EL (cell line): ENCODE results near the gene HDGFL3.
"Not testable (repeated sequence)": the region's sequence is repeated elsewhere in the genome, so short reads cannot be mapped to it uniquely, and the experiment has no call there.

ENCODE experiments used
- DNase-seq: peaks from one replicate; pipeline ENCODE4 v3.0.0-alpha.2; 2016

HDGFL3 gene

GRCh38 chr15:83192742-83193141 lies 14.9 kb downstream of the HDGFL3 start:
- no peak for DNase-seq

DNA sequence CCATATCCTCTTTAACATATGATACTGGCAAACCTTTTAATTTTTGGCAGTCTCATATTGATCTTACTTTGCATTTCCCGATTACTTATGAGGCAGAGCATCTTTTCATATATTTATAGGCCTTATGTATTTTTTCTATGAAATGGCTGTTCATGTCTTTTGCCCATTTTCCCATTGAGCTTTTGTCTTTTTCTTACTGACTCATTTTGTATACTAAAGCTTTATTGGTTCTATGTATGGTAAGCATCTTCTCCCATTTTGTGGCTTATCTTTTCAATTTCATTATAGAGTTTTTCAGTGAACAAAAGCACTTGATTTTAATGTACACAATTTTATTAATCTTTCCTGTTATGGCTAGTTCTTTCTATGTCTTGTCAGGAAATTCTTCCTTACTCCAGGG lies 17.2 kb downstream of the HDGFL3 start:
- DNase-seq = no peak

DNA sequence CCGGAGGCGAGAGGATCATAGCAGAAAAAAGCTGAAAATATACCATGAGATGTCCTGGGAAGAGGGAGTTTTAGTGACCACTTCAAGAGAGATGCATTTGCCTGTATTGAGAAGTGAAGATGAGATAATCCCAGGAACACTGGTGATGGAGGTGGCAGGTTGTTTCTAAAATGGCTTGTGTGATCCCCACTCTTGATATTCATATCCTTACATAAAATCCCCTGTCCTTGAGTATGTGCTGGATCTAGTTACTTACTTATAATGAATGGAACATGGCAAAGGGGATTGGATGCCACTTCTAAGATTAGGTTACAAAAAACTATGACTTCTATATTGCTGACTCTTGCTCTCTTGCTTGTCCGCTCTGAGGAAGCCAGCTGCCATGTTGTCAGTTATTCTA lies 22.1 kb downstream of the HDGFL3 start:
- DNase-seq = no peak

- DNase-seq = no peak
These were observed 28.7 kb downstream of the HDGFL3 start for GRCh38 chr15:83178869-83179325.

- no peak for DNase-seq
These were observed 29.2 kb downstream of the HDGFL3 start for GRCh38 chr15:83178390-83178789.

DNA sequence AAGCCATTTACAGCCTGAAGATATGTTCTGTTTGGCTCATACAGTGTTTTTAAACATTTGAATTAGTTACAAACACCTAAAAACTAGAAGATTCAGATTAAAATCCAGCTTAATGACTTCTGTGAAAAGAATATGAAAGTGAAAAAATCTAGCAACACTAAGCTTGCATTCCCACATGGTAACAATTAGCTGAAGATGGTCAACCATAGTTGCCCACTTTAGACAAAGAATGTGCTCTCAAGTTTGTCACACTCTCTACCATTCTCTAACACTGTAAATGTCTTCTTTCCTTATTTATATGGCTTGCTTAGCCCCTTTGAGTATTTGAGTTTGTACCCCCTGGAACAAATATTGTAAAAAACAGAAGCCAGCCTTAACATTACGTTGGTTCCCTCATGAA lies 32.7 kb downstream of the HDGFL3 start:
- no peak for DNase-seq

- DNase-seq = peak; percentile 53
These were observed 37.0 kb downstream of the HDGFL3 start for GRCh38 chr15:83170474-83171165.

GRCh38 chr15:83169576-83169975 lies 38.0 kb downstream of the HDGFL3 start:
- DNase-seq = not testable (repeated sequence)

DNA sequence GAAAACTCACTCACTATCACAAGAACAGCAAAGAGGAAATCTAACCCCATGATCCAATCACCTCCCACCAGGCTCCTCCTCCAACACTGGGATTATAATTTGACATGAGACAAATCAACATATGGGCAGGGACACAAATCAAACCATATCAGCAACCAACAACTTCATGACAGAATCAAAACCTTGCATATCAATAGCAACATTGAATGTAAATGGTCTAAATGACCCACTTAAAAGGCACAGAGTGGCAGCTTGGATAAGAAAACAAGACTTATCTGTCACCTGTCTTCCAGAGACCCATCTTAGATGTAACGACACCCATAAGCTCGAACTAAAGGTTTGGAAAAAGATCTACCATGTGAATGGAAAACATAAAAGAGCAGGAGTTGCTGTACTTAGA lies 40.8 kb downstream of the HDGFL3 start:
- no peak for DNase-seq

DNA sequence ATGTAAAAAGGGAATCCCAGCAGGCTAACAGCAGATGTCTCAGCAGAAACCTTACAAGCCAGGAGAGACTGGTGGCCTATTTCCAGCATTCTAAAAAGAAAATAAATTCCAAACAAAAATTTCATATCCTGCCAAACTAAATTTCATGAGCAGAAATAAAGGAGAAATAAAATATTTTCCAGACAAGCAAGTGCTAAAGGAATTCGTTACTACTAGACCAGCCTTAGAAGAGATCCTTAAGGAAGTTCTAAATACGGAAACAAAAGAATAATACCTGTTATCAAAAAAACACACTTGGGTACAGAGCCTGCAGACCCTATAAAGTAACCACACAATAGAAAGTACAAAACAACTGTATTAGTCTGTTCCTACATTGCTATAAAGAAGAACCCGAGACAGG lies 41.4 kb downstream of the HDGFL3 start:
- no peak for DNase-seq

- no peak for DNase-seq
These were observed 42.7 kb downstream of the HDGFL3 start for GRCh38 chr15:83164771-83165404.

DNA sequence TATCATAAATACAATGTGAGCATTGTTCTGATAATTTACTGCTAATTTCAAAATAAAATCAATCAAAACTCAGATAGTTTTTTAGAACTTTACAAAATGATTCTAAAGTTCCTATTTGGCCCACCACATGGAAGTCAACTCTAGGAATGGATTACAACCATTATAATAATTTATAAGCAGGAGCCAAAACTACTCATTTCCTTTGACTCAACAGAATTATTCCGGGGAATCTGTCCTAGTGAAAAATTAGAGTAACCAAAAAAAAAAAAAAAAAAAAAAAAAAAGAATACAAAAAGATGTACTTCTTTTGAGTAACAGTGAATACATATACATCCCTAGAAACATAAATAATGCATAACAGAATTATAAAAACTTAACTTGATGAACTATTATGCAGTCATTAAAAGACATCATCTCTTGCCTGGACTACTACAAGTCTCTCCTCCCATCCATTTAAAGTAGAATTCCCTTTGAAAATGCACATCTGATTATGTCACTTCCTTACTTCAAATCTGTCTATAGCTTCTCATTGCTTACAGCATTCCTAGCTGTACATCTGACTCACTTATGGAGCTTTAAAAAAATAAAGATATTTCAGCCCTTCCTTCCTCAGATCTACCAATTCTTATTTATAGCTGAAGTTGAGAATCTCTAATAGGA lies 43.4 kb downstream of the HDGFL3 start:
- DNase-seq = peak; percentile 70

DNA sequence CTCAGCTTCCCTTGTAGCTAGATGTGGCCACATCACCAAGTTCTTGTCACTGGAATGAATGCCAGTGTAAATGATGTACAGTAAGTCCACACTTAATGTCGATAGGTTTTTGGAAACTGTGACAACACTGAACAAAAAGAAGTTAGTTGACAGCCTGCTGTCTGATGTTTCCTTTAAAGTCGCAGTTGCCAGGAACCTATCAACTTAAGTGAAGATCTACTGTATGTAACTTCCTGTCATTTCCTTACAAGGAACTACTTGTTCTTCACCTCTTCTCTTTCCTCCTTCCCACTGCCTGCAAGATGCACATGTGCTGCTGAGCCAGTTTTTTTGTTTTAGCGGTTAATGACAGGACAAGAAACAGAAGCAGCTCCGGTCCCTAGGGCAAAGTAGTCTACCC lies 44.6 kb downstream of the HDGFL3 start:
- DNase-seq = no peak

- no peak for DNase-seq
These were observed 46.9 kb downstream of the HDGFL3 start for GRCh38 chr15:83160741-83161140.

GRCh38 chr15:83158393-83158792 lies 49.2 kb downstream of the HDGFL3 start:
- no peak for DNase-seq

- no peak for DNase-seq
These were observed 51.7 kb downstream of the HDGFL3 start for GRCh38 chr15:83155942-83156341.

GRCh38 chr15:83153288-83153687 lies 54.3 kb downstream of the HDGFL3 start:
- DNase-seq = no peak

- DNase-seq = no peak
These were observed 62.9 kb downstream of the HDGFL3 start for GRCh38 chr15:83144771-83145170.

- DNase-seq = not testable (repeated sequence)
These were observed 65.5 kb downstream of the HDGFL3 start for GRCh38 chr15:83142151-83142550.

- no peak for DNase-seq
These were observed 74.6 kb downstream of the HDGFL3 start for GRCh38 chr15:83132861-83133523.

GRCh38 chr15:83129791-83130190 lies 77.8 kb downstream of the HDGFL3 start:
- no peak for DNase-seq

DNA sequence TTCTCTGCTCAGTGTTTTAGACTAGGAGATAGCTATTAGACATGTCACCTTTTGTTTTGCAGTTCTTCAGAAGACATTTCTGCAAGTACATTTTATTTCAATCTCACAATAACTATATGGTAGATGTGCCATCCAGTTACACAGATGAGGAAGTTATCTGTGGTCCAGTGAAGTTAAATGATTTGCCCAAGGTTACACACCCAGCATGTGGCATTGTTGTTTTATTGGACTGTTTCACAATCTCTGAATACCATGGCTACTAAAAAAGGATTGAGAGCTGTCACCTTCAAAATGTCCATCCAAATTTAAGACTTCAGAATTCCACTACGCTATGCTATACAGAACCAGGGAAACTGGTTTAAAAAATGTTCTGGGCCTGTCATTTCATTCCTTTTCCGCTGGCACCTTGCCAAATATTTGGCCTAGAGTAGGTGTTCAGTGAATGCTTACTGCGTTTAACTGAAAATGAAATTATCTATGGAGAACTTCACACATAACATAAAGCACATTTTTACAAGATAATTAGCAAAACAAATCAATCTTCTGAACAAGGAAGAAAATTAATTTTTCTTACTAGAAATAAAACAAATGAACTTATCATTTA lies 80.0 kb downstream of the HDGFL3 start:
- no peak for DNase-seq

- no peak for DNase-seq
These were observed 84.1 kb downstream of the HDGFL3 start for GRCh38 chr15:83123529-83123928.
